WTC11 (cell line): ENCODE results near the gene NPAS3. TPM values are rescaled to one million over a fixed set of nuclear protein-coding genes. Genes with fewer than 3 reads are reported as not detected.

ENCODE experiments used
- ATAC-seq: fragments of 200-7000 bp; cut with Tn5 transposase; 2 replicates; pipeline ENCODE4 v1.10.0; 2021; ENCODE audit warnings: mild to moderate bottlenecking, moderate library complexity
- CTCF ChIA-PET: fragments of 300-600 bp; sonication (Branson Sonifier 250); formaldehyde crosslinking; loops from one replicate; lab custom pipeline; 2021; ENCODE audit warnings: antibody characterized with exemption; lab: Charles Lee
- POLR2A ChIA-PET: fragments of 350-600 bp; sonication (Branson Sonifier 250); formaldehyde crosslinking; loops from one replicate; lab custom pipeline; 2021; ENCODE audit warnings: antibody characterized with exemption; lab: Charles Lee
- DNase-seq: peaks from one replicate; pipeline ENCODE4 v3.0.0; 2021; ENCODE audit warnings: low spot score
- H3K27ac Mint-ChIP-seq: 2 replicates; pipeline ENCODE4 v1.8.0; 2021; ENCODE audit warnings: mixed read lengths
- H3K27me3 Mint-ChIP-seq: 2 replicates; pipeline ENCODE4 v1.8.0; 2021; ENCODE audit warnings: low read depth, mild to moderate bottlenecking, moderate library complexity, mixed read lengths
- H3K36me3 Mint-ChIP-seq: 2 replicates; pipeline ENCODE4 v1.8.0; 2021; ENCODE audit warnings: mixed read lengths
- H3K4me1 Mint-ChIP-seq: 2 replicates; pipeline ENCODE4 v1.8.0; 2022; ENCODE audit warnings: mixed read lengths
- H3K4me3 Mint-ChIP-seq: 2 replicates; pipeline ENCODE4 v1.8.0; 2021; ENCODE audit warnings: mild to moderate bottlenecking, moderate library complexity, mixed read lengths
- H3K9me3 Mint-ChIP-seq: 2 replicates; pipeline ENCODE4 v1.8.0; 2021; ENCODE audit warnings: mixed read lengths
- AR ChIP-seq: fragments of 250-450 bp; sonication (Bioruptor Pico); IDR thresholded peaks from 2 replicates; pipeline ENCODE4 v1.9.0; 2021; ENCODE audit warnings: mild to moderate bottlenecking
- CREM ChIP-seq: sonication (generic); formaldehyde crosslinking; IDR thresholded peaks from 2 replicates; pipeline ENCODE4 v1.8.1; 2022; ENCODE audit warnings: mild to moderate bottlenecking, missing genetic modification reagents, moderate library complexity
- E2F1 ChIP-seq: sonication (generic); formaldehyde crosslinking; IDR thresholded peaks from 2 replicates; pipeline ENCODE4 v1.8.0; 2022; ENCODE audit warnings: mild to moderate bottlenecking, missing genetic modification reagents
- E2F5 ChIP-seq: sonication (generic); formaldehyde crosslinking; IDR thresholded peaks from 2 replicates; pipeline ENCODE4 v1.8.1; 2022; ENCODE audit warnings: mild to moderate bottlenecking, moderate library complexity, missing genetic modification reagents
- ELF4 ChIP-seq: sonication (generic); formaldehyde crosslinking; IDR thresholded peaks from 2 replicates; pipeline ENCODE4 v1.8.1; 2022; ENCODE audit warnings: low read depth, mild to moderate bottlenecking, moderate library complexity, missing genetic modification reagents
- IRF2 ChIP-seq: sonication (generic); formaldehyde crosslinking; IDR thresholded peaks from 2 replicates; pipeline ENCODE4 v1.8.0; 2022; ENCODE audit warnings: low read depth, missing genetic modification reagents, borderline replicate concordance
- KAT7 ChIP-seq: sonication (generic); formaldehyde crosslinking; IDR thresholded peaks from 2 replicates; pipeline ENCODE4 v1.8.1; 2023; ENCODE audit warnings: missing genetic modification reagents, mild to moderate bottlenecking, borderline replicate concordance
- MXD4 ChIP-seq: fragments of 250-450 bp; sonication (Bioruptor Pico); IDR thresholded peaks from 2 replicates; pipeline ENCODE4 v1.8.0; 2021; ENCODE audit warnings: mild to moderate bottlenecking, moderate library complexity, borderline replicate concordance
- NFATC4 ChIP-seq: fragments of 250-450 bp; sonication (Bioruptor Pico); IDR thresholded peaks from 2 replicates; pipeline ENCODE4 v1.9.0; 2021; ENCODE audit warnings: mild to moderate bottlenecking
- NFYB ChIP-seq: sonication (generic); formaldehyde crosslinking; conservative IDR thresholded peaks from 2 replicates; pipeline ENCODE4 v1.8.0; 2022; ENCODE audit warnings: low read depth, missing genetic modification reagents
- OVOL2 ChIP-seq: fragments of 250-450 bp; sonication (Bioruptor Pico); IDR thresholded peaks from 2 replicates; pipeline ENCODE4 v1.9.0; 2021; ENCODE audit warnings: mild to moderate bottlenecking, borderline replicate concordance
- RELA ChIP-seq: sonication (generic); formaldehyde crosslinking; IDR thresholded peaks from 2 replicates; pipeline ENCODE4 v1.8.1; 2022; ENCODE audit warnings: missing genetic modification reagents, mild to moderate bottlenecking, borderline replicate concordance
- SMAD3 ChIP-seq: sonication (generic); formaldehyde crosslinking; IDR thresholded peaks from 2 replicates; pipeline ENCODE4 v1.8.0; 2022; ENCODE audit warnings: missing genetic modification reagents, mild to moderate bottlenecking, borderline replicate concordance
- SP1 ChIP-seq: sonication (generic); formaldehyde crosslinking; conservative IDR thresholded peaks from 2 replicates; pipeline ENCODE4 v1.8.1; 2022; ENCODE audit warnings: missing genetic modification reagents
- TEAD1 ChIP-seq: sonication (generic); formaldehyde crosslinking; IDR thresholded peaks from 2 replicates; pipeline ENCODE4 v1.8.0; 2022; ENCODE audit warnings: mild to moderate bottlenecking, missing genetic modification reagents
- ZMAT4 ChIP-seq: fragments of 250-450 bp; sonication (Bioruptor Pico); IDR thresholded peaks from 2 replicates; pipeline ENCODE4 v1.9.0; 2021; ENCODE audit warnings: mild to moderate bottlenecking
- ZNF232 ChIP-seq: sonication (generic); formaldehyde crosslinking; IDR thresholded peaks from 2 replicates; pipeline ENCODE4 v1.8.0; 2022; ENCODE audit warnings: mild to moderate bottlenecking, missing genetic modification reagents
- ZNF317 ChIP-seq: sonication (generic); formaldehyde crosslinking; IDR thresholded peaks from 2 replicates; pipeline ENCODE4 v1.8.1; 2023; ENCODE audit warnings: low read depth, mild to moderate bottlenecking, moderate library complexity, missing genetic modification reagents, borderline replicate concordance
- ZSCAN18 ChIP-seq: fragments of 250-450 bp; sonication (Bioruptor Pico); IDR thresholded peaks from 2 replicates; pipeline ENCODE4 v2.1.2; 2022; ENCODE audit warnings: mild to moderate bottlenecking, moderate library complexity
- total RNA-seq: library from RNA; stranded (reverse); gene quantifications from 3 replicates; pipeline ENCODE4 v1.2.3, GENCODE V29; 2021

The NPAS3 gene
- total RNA-seq, 1 experiment from 2014 or later, result 3.2 TPM

- no peaks in the 10 kb centered on the region for H3K36me3 Mint-ChIP-seq
- TF ChIP-seq CREM (CRISPR knock-in tag) (no peak), ZNF317 (CRISPR knock-in tag) (no peak), ZSCAN18 (CRISPR knock-in tag) (no peak), E2F5 (CRISPR knock-in tag) (no peak), OVOL2 (CRISPR knock-in tag) (no peak), ZNF232 (CRISPR knock-in tag) (no peak), SP1 (CRISPR knock-in tag) (no peak), NFYB (CRISPR knock-in tag) (no peak), AR (no peak)
- TF ChIP-seq, all 79 proteins: peak for 0
- CTCF ChIA-PET, result no interaction called here
- peaks cover 22% of the 10 kb centered on the region for H3K4me1 Mint-ChIP-seq
- DNase-seq (no peak), ATAC-seq (no peak)
- POLR2A ChIA-PET, result no interaction called here
- H3K9me3 Mint-ChIP-seq, result no peaks in the 10 kb centered on the region
- H3K27ac Mint-ChIP-seq, result no peak overlapping the region
- H3K27me3 Mint-ChIP-seq, result no peaks in the 10 kb centered on the region
- no peak overlapping the region for H3K4me3 Mint-ChIP-seq
Measured at GRCh38 chr14:33636716-33637115, 698.0 kb downstream of the NPAS3 start.

GRCh38 chr14:33642080-33642479, 703.4 kb downstream of the NPAS3 start:
- H3K9me3 Mint-ChIP-seq, result no peaks in the 10 kb centered on the region
- DNase-seq, result no peak
- TF ChIP-seq SP1 (CRISPR knock-in tag) (0 out of 2 replicates have a peak, but pooled peaks have one; percentile 31), KAT7 (CRISPR knock-in tag) (no peak), TEAD1 (peak; percentile 66; the same call in 1 of the 2 replicates)
- H3K4me1 Mint-ChIP-seq, result peaks cover 33% of the 10 kb centered on the region
- peak overlapping the region; percentile 53 for H3K4me3 Mint-ChIP-seq
- H3K27me3 Mint-ChIP-seq, result no peaks in the 10 kb centered on the region
- peak; percentile 70 for ATAC-seq
- ChIA-PET CTCF (no interaction called here), POLR2A (no interaction called here)
- H3K27ac Mint-ChIP-seq, result 0 out of 2 replicates have a peak overlapping the region, but pooled peaks have one; percentile 7
- H3K36me3 Mint-ChIP-seq, result no peaks in the 10 kb centered on the region

GRCh38 chr14:33642691-33643244, 704.1 kb downstream of the NPAS3 start:
- no peak overlapping the region for H3K4me3 Mint-ChIP-seq
- CTCF ChIA-PET, result interaction anchor here (0.8 to 1.1 kb wide), 3 partner anchors 10 to 456 kb away, joined by 3 to 5 read pairs (median 3); no protein-coding TSS in a partner anchor

More at GRCh38 chr14:33642691-33643244, 704.1 kb downstream of the NPAS3 start:
- POLR2A ChIA-PET, result no interaction called here
- Mint-ChIP-seq H3K27ac (0 out of 2 replicates have a peak overlapping the region, but pooled peaks have one; percentile 7), H3K4me1 (peaks cover 33% of the 10 kb centered on the region), H3K9me3 (no peaks in the 10 kb centered on the region), H3K36me3 (no peaks in the 10 kb centered on the region), H3K27me3 (no peaks in the 10 kb centered on the region)
- no peak for ATAC-seq
- TF ChIP-seq RELA (CRISPR knock-in tag) (no peak), ELF4 (CRISPR knock-in tag) (no peak), E2F1 (CRISPR knock-in tag) (no peak), ZMAT4 (CRISPR knock-in tag) (no peak), MXD4 (no peak), SMAD3 (CRISPR knock-in tag) (no peak), IRF2 (no peak), NFATC4 (CRISPR knock-in tag) (no peak)
- no peak for DNase-seq
